HepG2 (cell line): Measurements from ENCODE around the gene MMP28. TPM values are rescaled to one million over a fixed set of nuclear protein-coding genes. Genes with fewer than 3 reads are reported as not detected.

Source experiments
- GABPB1 ChIP-seq: IDR thresholded peaks from 2 replicates; pipeline ENCODE4 v1.6.1; 2016; ENCODE audit warnings: mild to moderate bottlenecking, missing genetic modification reagents, moderate library complexity, missing compliant biosample characterization
- HNF4A ChIP-seq: sonication (generic); formaldehyde crosslinking; IDR thresholded peaks from 2 replicates; pipeline ENCODE4 v1.4.0; 2020; ENCODE audit warnings: missing genetic modification reagents
- MLX ChIP-seq: IDR thresholded peaks from 2 replicates; pipeline ENCODE4 v1.6.1; 2016
- NFKBIZ ChIP-seq: IDR thresholded peaks from 2 replicates; pipeline ENCODE4 v1.6.1; 2018; ENCODE audit warnings: missing genetic modification reagents, missing compliant biosample characterization
- SOX6 ChIP-seq, 2 experiments: fragments of 450-650 bp in 1 of 2; sonication (generic) in 1 of 2; formaldehyde crosslinking in 1 of 2; IDR thresholded peaks; 2 replicates each; pipeline versions ENCODE4 v1.4.0 to v1.6.1; 2017 to 2020; ENCODE audit warnings: antibody characterized with exemption in 1 of 2, mild to moderate bottlenecking in 1 of 2, missing genetic modification reagents in 1 of 2
- SP2 ChIP-seq: sonication (generic); formaldehyde crosslinking; IDR thresholded peaks from 2 replicates; pipeline ENCODE4 v1.5.1; 2020; ENCODE audit warnings: mild to moderate bottlenecking, missing genetic modification reagents
- TFDP1 ChIP-seq: IDR thresholded peaks from 2 replicates; pipeline ENCODE4 v1.6.1; 2016; ENCODE audit warnings: missing compliant biosample characterization, missing genetic modification reagents, borderline replicate concordance
- TGIF2 ChIP-seq: IDR thresholded peaks from 2 replicates; pipeline ENCODE4 v1.6.1; 2016; ENCODE audit warnings: control low read depth, missing compliant biosample characterization
- ZNF292 ChIP-seq: sonication (generic); formaldehyde crosslinking; IDR thresholded peaks from 2 replicates; pipeline ENCODE4 v1.8.1; 2022; ENCODE audit warnings: mild to moderate bottlenecking, low read depth, missing genetic modification reagents, borderline replicate concordance
- ZNF331 ChIP-seq: sonication (generic); formaldehyde crosslinking; IDR thresholded peaks from 2 replicates; pipeline ENCODE4 v1.4.0; 2020; ENCODE audit warnings: missing genetic modification reagents
- ZNF558 ChIP-seq: sonication (generic); formaldehyde crosslinking; IDR thresholded peaks from 2 replicates; pipeline ENCODE4 v1.9.0; 2022; ENCODE audit warnings: mild to moderate bottlenecking, missing genetic modification reagents, borderline replicate concordance
- ZUFSP ChIP-seq: sonication (generic); formaldehyde crosslinking; IDR thresholded peaks from 2 replicates; pipeline ENCODE4 v1.9.0; 2021; ENCODE audit warnings: missing genetic modification reagents, mild to moderate bottlenecking, borderline replicate concordance
- polyA plus RNA-seq, 8 experiments: library from polyadenylated mRNA; depleted of rRNA in 3 of 8; stranded (reverse) in 7 of 8; unstranded in 1 of 8; fragments of >200 nt; fragmentation: Illumina TruSeq in 4 of 8; extraction: Trizol in 4 of 8; gene quantifications; 2 replicates each; pipeline versions ENCODE4 v1.2.1 to v1.2.3, GENCODE V29; 2011 to 2016; ENCODE audit warnings: low read depth in 4 of 8, missing spikeins in 1 of 8, mixed read lengths in 1 of 8; ENCODE audit not compliant: insufficient read depth in 1 of 8
- total RNA-seq, 5 experiments: library from RNA; depleted of rRNA; stranded (reverse); fragments of >200 nt; fragmentation: Illumina TruSeq; extraction: Trizol; gene quantifications; 2 replicates each; pipeline ENCODE4 v1.2.3, GENCODE V29; 2016; ENCODE audit warnings: low read depth in 1 of 5
- TF ChIP-seq, protein P1 (sequence below): sonication (generic); formaldehyde crosslinking; IDR thresholded peaks from 2 replicates; pipeline ENCODE4 v1.4.0; 2020; ENCODE audit warnings: missing genetic modification reagents
- TF ChIP-seq, protein P2 (sequence below): sonication (generic); IDR thresholded peaks from 2 replicates; pipeline ENCODE4 v1.6.1; 2016; ENCODE audit warnings: low read depth, borderline replicate concordance
- TF ChIP-seq, protein P3 (sequence below): sonication (generic); formaldehyde crosslinking; IDR thresholded peaks from 2 replicates; pipeline ENCODE4 v1.9.0; 2021; ENCODE audit warnings: missing genetic modification reagents, borderline replicate concordance

The MMP28 gene
- total and polyA plus RNA-seq, 2 of the 13 experiments (the other 11 are each of a cell fraction or from before 2014, with no cell fraction given): not detected

DNA sequence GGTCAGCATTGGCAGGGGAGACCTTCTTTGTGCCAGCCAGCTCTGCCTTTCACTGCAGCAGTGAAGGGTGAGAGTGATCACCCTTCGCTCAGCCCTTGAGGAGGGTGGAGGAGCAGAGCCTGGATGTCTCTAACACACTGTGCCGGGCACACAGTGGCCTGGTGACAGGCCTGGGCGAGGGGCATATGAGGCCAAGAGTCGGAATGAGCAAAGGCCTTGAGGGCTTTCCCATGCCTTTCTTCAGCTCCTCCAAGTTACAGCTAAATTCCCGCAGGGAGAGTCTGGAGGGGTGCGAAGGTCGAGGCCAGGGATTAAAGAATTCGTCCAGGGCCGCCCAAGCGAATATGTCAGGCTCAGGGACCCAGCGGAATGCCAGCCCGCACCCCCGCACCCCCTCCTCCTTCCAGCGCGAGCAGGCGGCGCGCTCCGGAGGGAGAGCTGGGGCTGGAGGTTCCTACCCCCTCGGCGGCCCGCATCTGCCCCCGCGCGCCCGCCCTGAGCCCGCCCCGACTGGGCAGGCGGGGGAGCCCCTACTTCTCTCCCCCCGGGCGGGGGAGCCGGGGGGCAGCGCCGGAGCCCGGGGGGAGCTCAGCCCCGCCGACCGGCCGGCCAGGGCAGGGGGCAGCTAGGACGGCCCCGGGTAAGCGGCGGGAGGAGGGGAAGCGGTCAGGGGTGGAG lies 64.1 kb downstream of the MMP28 start, which contains the start of gene RASL10B (continued):
- TF ChIP-seq TFDP1 (CRISPR knock-in tag): peak; percentile 48; the same call in 1 of the 2 replicates
- TF ChIP-seq NFKBIZ: 0 out of 2 replicates have a peak, but pooled peaks have one; percentile 55
- peak; percentile 52 for TF ChIP-seq GABPB1 (CRISPR knock-in tag)
- no peak for TF ChIP-seq SOX6 (IDR thresholded peaks at IDR 0.05)
- TF ChIP-seq SOX6 (CRISPR knock-in tag; IDR thresholded peaks at IDR 0.05): 0 out of 2 replicates have a peak, but pooled peaks have one; percentile 18
- TF ChIP-seq, protein P1, sequence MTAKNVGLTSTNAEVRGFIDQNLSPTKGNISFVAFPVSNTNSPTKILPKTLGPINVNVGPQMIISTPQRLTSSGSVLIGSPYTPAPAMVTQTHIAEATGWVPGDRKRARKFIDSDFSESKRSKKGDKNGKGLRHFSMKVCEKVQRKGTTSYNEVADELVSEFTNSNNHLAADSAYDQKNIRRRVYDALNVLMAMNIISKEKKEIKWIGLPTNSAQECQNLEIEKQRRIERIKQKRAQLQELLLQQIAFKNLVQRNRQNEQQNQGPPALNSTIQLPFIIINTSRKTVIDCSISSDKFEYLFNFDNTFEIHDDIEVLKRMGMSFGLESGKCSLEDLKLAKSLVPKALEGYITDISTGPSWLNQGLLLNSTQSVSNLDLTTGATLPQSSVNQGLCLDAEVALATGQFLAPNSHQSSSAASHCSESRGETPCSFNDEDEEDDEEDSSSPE (CRISPR knock-in tag): 0 out of 2 replicates have a peak, but pooled peaks have one; percentile 34
- peak; percentile 37; the same call in 1 of the 2 replicates for TF ChIP-seq ZNF292 (CRISPR knock-in tag)
- peak; percentile 54 for TF ChIP-seq HNF4A (CRISPR knock-in tag)
- TF ChIP-seq ZNF558: no peak
- TF ChIP-seq ZUFSP (CRISPR knock-in tag): no peak
- TF ChIP-seq, protein P2, sequence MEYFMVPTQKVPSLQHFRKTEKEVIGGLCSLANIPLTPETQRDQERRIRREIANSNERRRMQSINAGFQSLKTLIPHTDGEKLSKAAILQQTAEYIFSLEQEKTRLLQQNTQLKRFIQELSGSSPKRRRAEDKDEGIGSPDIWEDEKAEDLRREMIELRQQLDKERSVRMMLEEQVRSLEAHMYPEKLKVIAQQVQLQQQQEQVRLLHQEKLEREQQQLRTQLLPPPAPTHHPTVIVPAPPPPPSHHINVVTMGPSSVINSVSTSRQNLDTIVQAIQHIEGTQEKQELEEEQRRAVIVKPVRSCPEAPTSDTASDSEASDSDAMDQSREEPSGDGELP: peak; percentile 41; the same call in 1 of the 2 replicates
- TF ChIP-seq SP2: no peak
- no peak for TF ChIP-seq TGIF2 (CRISPR knock-in tag)
- TF ChIP-seq, protein P3, sequence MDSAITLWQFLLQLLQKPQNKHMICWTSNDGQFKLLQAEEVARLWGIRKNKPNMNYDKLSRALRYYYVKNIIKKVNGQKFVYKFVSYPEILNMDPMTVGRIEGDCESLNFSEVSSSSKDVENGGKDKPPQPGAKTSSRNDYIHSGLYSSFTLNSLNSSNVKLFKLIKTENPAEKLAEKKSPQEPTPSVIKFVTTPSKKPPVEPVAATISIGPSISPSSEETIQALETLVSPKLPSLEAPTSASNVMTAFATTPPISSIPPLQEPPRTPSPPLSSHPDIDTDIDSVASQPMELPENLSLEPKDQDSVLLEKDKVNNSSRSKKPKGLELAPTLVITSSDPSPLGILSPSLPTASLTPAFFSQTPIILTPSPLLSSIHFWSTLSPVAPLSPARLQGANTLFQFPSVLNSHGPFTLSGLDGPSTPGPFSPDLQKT: no peak
- TF ChIP-seq ZNF331 (CRISPR knock-in tag): 0 out of 2 replicates have a peak, but pooled peaks have one; percentile 46
- no peak for TF ChIP-seq MLX
